Measurements from ENCODE around the gene MYG1. TPM values are rescaled to one million over a fixed set of nuclear protein-coding genes. Genes with fewer than 3 reads are reported as not detected.

MYG1 gene
- 75.0 to 112 TPM (median 95.8 TPM) in 5 replicates for total RNA-seq (2022; extraction: Qiagen RNA extraction; ENCODE audit: low read depth)

GRCh38 chr12:53299454-53300180, at the start of gene MYG1:
MYG1 (plus strand) TSS chr12:53299695; CDS start chr12:53299738, 43 bp downstream.

GRCh38 chr12:53267999-53268629, 31.4 kb upstream of the MYG1 start, which contains the start of gene ESPL1:
ESPL1 (plus strand) TSS chr12:53268299; CDS start chr12:53268767, 468 bp downstream.

GRCh38 chr12:53295070-53295890, 4.2 kb upstream of the MYG1 start, which contains the start of gene PFDN5:
PFDN5 (plus strand) TSS chr12:53295542; CDS start chr12:53295568, 26 bp downstream.

GRCh38 chr12:53336181-53336681, 36.7 kb downstream of the MYG1 start, which contains the start of gene SP7:
SP7 (minus strand) TSS chr12:53336354; CDS start chr12:53335646, 708 bp downstream.

Other genes starting within 250 kb of the MYG1 start
- 11.2 to 16.8 TPM (median 13.0 TPM) in 5 replicates for gene TNS2, start 249.6 kb upstream of the MYG1 start, total RNA-seq (2022; extraction: Qiagen RNA extraction; ENCODE audit: low read depth)
- gene SPRYD3, start 220.3 kb upstream of the MYG1 start, total RNA-seq (2022; extraction: Qiagen RNA extraction; ENCODE audit: low read depth) = 33.3 to 38.3 TPM (median 38.0 TPM) in 5 replicates
- gene IGFBP6, start 202.0 kb upstream of the MYG1 start, total RNA-seq (2022; extraction: Qiagen RNA extraction; ENCODE audit: low read depth) = 148 to 241 TPM (median 237 TPM) in 5 replicates
- 0.17 to 0.24 TPM (median 0.21 TPM) in 4 of 5 replicates, not detected in the other for gene SOAT2, start 196.2 kb upstream of the MYG1 start, total RNA-seq (2022; extraction: Qiagen RNA extraction; ENCODE audit: low read depth)
- gene ZNF740, start 119.0 kb upstream of the MYG1 start, total RNA-seq (2022; extraction: Qiagen RNA extraction; ENCODE audit: low read depth) = 13.0 to 17.4 TPM (median 14.9 TPM) in 5 replicates
- 4.3 to 7.9 TPM (median 5.4 TPM) in 5 replicates for gene CSAD, start 118.8 kb upstream of the MYG1 start, total RNA-seq (2022; extraction: Qiagen RNA extraction; ENCODE audit: low read depth)
- 0.29 to 0.56 TPM (median 0.45 TPM) in 5 replicates for gene ITGB7, start 92.4 kb upstream of the MYG1 start, total RNA-seq (2022; extraction: Qiagen RNA extraction; ENCODE audit: low read depth)
- 25.8 to 32.8 TPM (median 30.4 TPM) in 5 replicates for gene RARG, start 67.5 kb upstream of the MYG1 start, total RNA-seq (2022; extraction: Qiagen RNA extraction; ENCODE audit: low read depth)
- gene ESPL1, start 31.4 kb upstream of the MYG1 start, total RNA-seq (2022; extraction: Qiagen RNA extraction; ENCODE audit: low read depth) = 18.7 to 21.3 TPM (median 19.6 TPM) in 5 replicates
- 469 to 566 TPM (median 535 TPM) in 5 replicates for gene PFDN5, start 4.2 kb upstream of the MYG1 start, total RNA-seq (2022; extraction: Qiagen RNA extraction; ENCODE audit: low read depth)
- 77.3 to 86.9 TPM (median 80.2 TPM) in 5 replicates for gene AAAS, start 21.9 kb downstream of the MYG1 start, total RNA-seq (2022; extraction: Qiagen RNA extraction; ENCODE audit: low read depth)
- gene SP7, start 36.7 kb downstream of the MYG1 start, total RNA-seq (2022; extraction: Qiagen RNA extraction; ENCODE audit: low read depth) = 0.02 to 0.06 TPM in 2 of 5 replicates, not detected in the others
- gene SP1, start 80.5 kb downstream of the MYG1 start, total RNA-seq (2022; extraction: Qiagen RNA extraction; ENCODE audit: low read depth) = 18.8 to 25.1 TPM (median 24.2 TPM) in 5 replicates
- gene AMHR2, start 124.2 kb downstream of the MYG1 start, total RNA-seq (2022; extraction: Qiagen RNA extraction; ENCODE audit: low read depth) = 1.1 to 2.7 TPM (median 1.8 TPM) in 5 replicates
- 303 to 418 TPM (median 388 TPM) in 5 replicates for gene PRR13, start 142.0 kb downstream of the MYG1 start, total RNA-seq (2022; extraction: Qiagen RNA extraction; ENCODE audit: low read depth)
- 640 to 686 TPM (median 662 TPM) in 5 replicates for gene PCBP2, start 152.4 kb downstream of the MYG1 start, total RNA-seq (2022; extraction: Qiagen RNA extraction; ENCODE audit: low read depth)
- gene MAP3K12, start 199.8 kb downstream of the MYG1 start, total RNA-seq (2022; extraction: Qiagen RNA extraction; ENCODE audit: low read depth) = 13.0 to 16.5 TPM (median 14.7 TPM) in 5 replicates
- 47.6 to 65.0 TPM (median 60.5 TPM) in 5 replicates for gene TARBP2, start 201.6 kb downstream of the MYG1 start, total RNA-seq (2022; extraction: Qiagen RNA extraction; ENCODE audit: low read depth)
- not detected in 5 replicates for gene NPFF, start 207.8 kb downstream of the MYG1 start, total RNA-seq (2022; extraction: Qiagen RNA extraction; ENCODE audit: low read depth)